Activated CD8-positive, alpha-beta memory T cell treated with anti-CD3 and anti-CD28 coated beads, Interleukin-2, amount 50 U/mL, for 1 hour (primary cell): Measurements from ENCODE around the gene PLD6.
"Not testable (repeated sequence)": the region's sequence is repeated elsewhere in the genome, so short reads cannot be mapped to it uniquely, and the experiment has no call there.

Experiments
- DNase-seq: peaks from one replicate; pipeline ENCODE4 v3.0.0-alpha.2; 2020; ENCODE audit errors: extremely low read depth

The PLD6 gene, protein sequence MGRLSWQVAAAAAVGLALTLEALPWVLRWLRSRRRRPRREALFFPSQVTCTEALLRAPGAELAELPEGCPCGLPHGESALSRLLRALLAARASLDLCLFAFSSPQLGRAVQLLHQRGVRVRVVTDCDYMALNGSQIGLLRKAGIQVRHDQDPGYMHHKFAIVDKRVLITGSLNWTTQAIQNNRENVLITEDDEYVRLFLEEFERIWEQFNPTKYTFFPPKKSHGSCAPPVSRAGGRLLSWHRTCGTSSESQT

DNA sequence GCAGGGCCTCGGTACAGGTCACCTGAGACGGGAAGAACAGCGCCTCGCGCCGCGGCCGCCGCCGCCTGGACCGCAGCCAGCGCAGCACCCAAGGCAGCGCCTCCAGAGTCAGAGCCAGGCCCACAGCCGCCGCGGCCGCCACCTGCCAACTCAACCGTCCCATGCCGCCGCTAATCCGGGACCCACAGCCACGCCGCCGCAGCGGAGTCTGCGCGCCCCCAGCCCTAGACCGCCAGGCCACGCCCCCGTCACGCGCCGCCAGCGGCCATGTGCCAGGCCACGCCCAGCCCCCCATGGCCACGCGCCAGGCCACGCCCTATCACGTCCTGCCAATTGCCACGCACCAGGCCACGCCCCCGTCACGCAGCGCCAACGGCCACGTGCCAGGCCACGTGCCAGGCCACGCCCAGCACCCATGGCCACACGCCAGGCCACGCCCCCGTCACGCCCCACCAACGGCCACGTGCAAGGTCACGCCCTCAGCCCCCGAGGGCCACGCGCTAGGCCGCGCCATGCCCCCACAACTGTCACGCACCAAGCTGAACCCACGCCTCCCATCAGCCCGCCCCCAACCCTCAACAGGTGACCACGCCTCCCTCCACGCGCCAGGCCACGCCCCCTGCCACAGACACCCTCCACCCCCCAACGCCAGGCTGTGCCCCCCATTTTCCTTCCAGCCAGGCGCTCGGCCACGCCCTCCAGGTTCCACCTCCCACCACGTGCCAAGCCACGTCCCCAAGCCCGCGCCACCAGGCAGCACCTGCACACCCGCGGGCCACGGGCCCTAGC lies at the start of gene PLD6:
Gene PLD6 (minus strand): TSS at position 210 of the 789 bp plus-strand sequence. CDS start 47 bp downstream, at position 163.
- peak; percentile 66 for DNase-seq

DNA sequence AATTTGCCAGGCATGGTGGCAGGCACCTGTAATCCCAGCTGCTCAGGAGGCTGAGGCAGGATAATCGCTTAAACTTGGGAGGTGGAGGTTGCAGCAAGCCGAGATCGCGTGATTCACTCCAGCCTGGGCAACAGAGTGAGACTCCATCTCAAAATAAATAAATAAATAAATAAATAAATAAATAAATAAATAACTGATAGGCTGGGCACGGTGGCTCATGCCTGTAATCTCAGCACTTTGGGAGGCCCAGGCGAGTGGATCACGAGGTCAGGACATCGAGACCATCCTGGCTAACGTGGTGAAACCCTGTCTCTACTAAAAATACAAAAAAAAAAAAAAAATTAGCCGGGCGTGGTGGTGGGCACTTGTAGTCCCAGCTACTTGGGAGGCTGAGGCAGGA lies 49.6 kb upstream of the PLD6 start:
- not testable (repeated sequence) for DNase-seq

DNA sequence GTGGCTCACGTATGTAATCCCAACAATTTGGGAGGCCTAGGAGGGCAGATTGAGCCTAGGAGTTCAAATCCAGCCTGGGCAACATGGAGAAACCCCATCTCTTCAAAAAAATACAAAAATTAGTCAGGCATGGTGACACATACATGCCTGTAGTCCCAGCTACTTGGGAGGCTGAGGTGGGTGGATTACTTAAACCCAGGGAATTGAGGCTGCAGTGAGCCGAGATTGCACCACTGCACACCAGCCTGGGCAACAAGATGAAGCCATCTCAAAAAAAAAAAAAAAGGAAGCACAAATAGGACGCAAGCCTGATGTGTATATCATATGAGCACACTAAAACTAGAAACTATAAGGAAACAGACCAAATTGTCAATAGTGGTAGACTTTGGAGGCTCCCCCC lies 47.9 kb upstream of the PLD6 start:
- DNase-seq: no peak

DNA sequence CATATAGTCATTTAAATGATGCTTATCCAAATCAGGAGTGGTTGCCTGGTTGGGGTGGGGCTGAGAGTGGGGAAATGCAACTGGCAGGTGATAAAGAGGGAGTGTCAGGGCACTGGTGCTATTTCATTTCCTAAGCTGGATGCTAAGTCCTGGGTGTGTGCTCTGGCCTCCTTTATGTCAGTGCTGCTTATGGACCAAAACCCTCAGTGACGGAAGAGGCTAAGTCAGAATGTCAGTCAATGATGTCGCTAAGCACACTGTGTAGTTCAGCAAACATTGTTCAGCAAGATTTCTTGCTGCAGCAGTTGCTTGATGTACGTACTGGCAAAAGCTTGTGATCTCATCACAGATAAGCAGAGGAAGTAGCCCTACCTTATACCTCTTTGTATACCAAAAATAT lies 47.3 kb upstream of the PLD6 start:
- no peak for DNase-seq

DNA sequence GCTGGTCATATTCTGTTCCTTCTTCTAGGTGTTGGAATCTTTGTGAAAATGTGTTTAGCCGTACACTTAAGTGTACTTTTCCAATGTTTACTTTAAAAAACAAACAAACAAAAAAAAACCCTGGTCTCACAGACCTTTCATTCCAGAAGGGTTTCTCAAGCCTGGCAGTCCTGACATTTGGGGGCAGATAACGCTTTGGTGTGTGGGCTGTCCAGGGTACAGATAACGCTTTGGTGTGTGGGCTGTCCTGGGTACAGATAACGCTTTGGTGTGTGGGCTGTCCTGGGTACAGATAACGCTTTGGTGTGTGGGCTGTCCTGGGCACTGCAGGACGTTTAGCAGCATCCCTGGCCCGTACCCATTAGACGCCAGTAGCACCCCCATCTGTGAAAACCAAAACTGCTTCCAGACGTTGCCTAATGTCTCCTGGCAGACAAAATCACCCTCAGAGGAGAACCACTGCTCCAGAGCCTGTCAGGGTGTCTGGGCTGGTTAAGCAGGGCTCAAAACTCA lies 46.1 kb upstream of the PLD6 start:
- no peak for DNase-seq

DNA sequence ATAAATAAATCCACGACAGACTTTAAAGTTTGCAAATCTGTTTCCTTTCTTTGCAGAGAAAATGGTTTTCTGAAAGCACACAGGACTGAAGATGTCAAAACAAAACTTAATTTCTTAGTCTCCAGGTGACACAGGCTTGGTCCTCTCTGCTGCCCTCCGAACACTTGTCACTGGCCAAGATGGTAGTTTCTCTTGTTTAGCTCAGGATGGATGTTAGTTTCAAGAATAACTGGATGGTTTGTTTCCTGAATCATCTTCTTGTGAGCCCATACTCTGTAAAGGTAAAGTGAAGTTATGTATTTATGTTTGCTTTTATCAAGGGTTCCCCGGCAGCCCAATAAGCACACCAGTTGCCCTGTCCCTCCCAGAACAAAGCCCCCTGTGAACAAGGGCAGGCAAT lies 40.7 kb upstream of the PLD6 start:
- no peak for DNase-seq

DNA sequence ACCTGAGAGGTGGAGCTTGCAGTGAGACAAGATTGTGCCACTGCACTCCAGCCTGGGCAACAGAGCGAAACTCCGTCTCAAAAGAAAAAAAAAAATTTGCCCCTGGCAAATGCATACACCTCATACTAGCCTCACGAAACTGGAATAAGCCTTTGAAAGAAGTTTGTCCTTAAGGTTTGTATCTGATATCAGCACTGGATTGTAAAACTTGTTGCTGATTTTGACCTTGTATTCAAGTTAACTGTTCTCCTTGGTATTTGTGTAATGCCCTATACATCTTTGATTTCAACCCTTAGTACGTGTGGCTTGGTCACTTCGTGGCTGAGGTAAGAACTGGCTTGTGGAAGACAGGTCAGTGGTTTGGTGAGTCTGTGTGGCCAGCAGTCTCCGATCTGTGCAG lies 37.0 kb upstream of the PLD6 start:
- DNase-seq: no peak

DNA sequence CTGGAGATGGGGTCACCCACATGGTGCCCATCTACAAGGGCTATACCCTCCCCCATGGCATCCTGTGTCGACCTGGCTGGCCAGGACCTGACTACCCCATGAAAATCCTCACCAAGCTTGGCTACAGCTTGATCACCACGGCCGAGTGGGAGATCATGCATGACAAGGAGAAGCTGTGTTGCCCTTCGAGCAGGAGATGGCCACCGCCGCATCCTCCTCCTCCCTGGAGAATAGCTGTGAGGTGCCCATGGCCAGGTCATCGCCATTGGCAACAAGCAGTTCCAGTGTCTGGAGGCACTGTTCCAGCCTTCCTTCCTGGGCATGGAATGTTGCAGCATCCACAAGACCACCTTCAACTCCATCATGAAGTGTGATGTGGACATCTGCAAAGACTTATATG lies 36.1 kb upstream of the PLD6 start:
- no peak for DNase-seq

DNA sequence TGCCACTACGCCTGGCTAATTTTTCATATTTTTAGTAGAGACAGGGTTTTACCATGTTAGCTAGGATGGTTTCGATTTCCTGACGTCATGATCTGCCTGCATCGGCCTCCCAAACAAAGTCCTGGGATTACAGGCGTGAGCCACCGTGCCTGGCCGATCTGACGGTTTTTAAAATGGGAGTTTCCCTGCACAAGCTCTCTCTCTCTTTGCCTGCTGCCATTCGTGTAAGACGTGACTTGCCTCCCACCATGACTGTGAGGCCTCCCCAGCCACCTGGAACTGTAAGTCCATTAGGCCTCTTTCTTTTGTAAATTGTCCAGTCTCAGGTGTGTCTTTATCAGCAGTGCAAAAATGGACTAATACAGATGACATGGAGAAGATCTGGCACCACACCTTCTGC lies 35.5 kb upstream of the PLD6 start:
- no peak for DNase-seq

DNA sequence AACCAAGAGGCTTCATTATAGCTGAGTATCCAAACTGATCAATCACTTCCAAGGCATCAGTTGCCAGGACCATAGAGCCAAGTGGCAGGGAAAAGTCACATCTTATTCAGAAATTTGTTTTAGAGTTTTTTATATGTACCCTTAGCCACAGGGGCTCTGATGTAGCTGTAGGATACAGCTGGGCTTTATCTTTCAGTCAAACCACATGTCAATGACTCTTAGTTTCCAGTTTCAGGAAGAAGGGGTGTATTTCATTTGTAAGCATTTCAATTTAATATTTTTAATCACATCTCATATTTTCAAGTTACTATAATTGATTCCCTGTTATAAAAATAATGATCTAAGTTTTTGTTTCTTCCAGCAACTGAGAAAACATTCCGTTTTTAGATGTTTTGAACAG lies 33.7 kb upstream of the PLD6 start:
- no peak for DNase-seq

DNA sequence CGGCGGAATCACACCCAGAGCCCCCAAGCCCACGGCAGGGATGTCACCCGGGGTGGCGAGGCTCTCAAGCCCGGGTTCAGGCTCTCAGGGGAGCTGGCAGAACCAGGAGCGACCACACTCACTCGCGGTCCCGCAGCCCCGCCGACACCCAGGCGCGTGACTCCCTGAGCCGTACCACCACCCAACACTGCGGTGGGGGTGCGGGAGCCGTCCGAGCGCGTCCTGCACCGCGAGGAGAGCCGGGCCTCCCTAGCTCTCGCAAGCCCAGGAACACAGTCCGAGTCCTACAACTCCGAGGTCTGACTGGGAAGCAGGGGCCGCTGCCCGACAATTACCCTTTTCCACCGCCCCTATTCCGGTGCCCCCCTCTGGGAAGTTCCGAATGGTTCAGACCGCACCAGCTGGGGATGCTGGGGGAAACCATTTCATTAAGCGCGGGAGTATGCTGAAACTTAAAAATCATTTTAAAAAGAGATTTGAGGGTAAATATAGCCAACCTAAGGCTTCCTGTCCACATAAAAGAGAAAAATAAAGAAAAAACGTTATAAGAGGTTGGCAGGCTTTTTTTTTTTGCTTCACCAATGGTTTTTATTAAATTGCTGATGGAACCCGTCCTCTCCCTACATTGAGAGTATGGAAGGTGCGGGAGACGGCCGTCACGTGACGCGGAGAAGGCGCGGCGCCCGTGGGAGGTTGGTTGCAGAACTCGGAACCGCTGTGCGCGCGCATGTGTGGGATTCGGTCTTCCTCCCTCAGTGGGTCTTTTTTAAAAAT lies 31.1 kb upstream of the PLD6 start, which contains the start of gene FLCN:
Gene FLCN (minus strand): TSS at position 143 of the 774 bp plus-strand sequence. CDS start 9,031 bp downstream, outside the sequence.
- DNase-seq: peak; percentile 61

DNA sequence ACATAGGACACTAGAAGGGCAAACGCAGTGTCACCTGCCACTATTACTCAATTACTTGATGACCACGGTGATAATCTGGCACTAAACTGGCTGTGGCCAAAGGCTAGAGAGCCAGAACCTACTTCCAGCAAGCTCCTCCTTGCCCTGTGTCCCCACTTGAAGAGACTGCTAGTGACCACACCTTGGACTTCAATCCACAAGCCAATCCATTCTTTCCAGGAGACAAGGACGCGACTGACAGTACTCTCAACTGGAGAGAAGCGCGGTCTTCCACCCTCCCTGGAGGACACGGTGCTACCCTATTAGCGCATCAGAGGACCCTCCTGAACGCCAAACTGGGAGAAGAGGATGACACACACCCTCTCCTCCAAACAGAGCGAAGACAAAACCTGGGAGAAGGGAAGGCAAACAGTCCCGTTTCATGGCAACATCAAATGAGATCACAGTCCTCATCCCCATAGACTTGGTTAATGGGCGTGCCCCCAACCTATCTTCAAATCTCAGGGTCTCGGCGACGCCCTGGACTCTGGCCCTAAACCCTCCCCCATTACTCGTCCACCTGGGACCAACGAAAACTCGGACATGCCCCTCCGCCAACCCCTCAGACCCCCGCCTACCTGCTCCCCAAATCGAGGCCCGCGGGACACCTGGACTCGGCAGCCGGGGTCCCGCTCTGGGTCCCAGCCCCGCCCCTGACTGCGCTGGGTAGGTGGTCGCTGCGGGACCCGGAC lies 30.3 kb upstream of the PLD6 start:
- DNase-seq: no peak

DNA sequence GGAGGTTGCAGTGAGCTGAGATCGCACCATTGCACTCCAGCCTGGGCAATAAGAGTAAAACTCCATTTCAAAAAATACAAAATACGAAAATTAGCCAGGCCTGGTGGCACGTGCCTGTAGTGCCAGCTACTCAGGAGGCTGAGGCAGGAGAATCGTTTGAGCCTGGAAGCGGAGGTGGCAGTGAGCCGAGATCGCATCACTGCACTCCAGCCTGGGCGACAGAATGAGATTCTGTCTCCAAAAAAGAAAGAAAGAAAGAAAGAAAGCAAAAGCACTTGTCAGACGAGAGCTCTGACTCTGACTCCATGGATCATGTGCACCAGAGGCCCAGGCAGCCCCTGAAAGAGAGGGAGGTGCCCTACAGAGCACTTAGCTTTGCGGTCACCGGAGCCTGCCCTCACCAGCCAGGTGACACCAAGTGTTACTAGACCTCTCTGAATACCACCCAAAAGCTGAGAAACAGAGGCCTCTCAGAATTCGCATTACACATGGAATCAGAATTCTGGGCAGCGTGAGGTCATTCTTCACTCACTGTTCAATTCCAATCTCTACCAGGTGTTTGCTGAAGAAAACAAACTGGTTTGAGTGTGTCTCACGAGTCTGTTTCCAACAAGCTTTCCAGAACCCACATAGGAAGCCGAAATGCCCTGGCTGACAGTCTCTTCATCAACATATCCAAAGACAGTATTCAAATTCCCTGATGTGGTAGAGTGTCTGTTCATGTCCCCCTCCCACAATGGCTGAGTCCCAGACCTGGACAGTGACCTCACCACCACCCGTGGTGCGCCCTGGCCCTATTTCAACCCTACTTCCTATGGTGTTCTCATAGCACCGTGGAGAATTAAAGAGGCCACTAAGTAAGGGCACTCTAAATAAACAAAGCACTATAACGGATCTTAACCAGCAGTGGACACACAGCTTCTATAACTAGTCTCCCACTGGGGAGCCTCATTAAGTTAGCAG lies 29.4 kb upstream of the PLD6 start:
- no peak for DNase-seq

DNA sequence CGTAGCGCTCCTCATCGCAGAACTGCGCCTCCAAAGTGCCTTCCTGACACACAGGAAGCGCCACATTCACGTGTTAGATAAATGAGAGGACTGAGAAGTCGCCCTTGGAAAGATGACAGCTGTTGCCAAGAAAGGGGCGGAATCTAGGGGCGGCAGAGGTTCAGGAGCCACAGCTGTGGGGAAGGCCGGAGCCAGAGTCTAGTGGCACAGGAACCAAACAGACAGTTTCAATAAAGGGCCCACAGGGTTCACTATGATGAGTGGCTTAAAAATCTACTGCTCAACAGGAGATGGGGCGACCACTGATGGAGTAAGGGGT lies 26.1 kb upstream of the PLD6 start:
- DNase-seq: no peak

DNA sequence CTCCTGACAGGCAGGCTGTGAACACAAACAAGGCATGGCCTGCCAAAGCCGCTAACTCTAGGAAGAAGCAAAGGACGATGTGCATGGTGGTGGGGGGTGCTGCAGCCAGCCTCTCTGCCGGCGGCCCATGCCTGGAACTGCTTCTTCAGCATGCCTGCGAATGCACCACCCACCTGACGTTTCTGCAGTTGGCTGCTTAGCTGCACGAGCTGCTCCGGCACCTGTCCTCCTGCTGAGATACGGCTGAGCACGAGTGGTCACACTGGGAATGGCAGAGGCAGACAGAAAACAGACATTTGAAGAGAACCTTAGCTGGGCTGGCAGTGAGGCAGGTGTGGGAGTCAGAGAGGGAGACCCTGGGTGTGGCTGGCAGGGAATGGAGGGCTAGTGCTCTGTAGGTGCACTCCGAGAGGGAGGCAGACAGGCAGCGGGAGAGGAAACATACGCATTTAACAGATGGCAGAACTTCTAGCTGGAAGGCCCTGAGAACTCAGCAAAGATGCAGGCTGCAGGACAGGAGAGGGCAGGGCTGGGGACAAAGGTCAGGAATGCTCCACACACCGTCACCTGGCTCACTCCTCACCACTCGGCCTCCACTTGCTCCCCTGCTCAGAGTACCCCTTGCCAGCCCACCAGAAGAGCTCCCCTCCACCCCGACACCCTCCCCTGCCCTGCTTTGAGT lies 25.6 kb upstream of the PLD6 start:
- no peak for DNase-seq

DNA sequence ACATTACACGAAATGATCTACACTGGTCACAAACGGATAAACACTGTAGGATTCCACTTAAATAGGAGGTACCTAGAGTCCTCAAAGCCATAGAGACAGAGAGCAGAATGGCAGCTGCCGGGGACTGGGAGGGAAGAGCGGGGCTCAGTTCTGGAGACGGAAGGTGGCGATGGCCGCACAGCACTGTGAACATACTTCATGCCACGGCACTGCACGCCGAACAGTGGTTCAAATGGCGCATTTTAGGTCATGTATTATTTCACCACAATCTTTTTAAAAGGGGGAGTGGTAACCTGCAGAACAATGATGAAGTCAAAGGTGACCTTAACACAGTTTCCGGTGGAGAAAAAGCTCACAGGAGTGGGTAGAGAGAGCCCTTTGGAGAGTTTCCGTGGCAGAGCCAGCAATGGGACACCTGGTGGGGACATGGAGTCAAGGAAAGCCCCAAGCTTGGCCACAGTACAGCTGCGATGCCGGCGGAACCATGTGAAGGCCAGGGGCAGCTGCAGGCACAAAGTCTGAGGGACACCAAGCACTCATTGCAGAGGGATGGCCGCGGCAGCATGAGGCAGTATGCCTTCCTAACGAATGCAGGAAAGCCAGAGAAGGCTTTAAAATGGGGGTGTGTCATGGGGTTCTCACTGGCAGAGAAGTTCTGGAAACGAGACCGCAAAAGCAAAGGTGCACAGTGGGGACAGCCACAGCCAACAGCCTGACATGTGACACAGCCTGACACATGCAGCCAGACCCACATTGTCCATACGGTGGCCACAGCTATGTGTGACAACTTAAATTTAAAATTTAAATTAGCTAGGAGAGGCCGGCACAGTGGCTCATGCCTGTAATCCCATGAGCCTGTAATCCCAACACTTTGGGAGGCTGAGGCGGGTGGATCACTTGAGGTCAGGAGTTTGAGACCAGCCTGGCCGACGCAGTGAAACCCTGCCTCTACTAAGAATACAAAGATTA lies 23.6 kb upstream of the PLD6 start:
- DNase-seq: no peak

DNA sequence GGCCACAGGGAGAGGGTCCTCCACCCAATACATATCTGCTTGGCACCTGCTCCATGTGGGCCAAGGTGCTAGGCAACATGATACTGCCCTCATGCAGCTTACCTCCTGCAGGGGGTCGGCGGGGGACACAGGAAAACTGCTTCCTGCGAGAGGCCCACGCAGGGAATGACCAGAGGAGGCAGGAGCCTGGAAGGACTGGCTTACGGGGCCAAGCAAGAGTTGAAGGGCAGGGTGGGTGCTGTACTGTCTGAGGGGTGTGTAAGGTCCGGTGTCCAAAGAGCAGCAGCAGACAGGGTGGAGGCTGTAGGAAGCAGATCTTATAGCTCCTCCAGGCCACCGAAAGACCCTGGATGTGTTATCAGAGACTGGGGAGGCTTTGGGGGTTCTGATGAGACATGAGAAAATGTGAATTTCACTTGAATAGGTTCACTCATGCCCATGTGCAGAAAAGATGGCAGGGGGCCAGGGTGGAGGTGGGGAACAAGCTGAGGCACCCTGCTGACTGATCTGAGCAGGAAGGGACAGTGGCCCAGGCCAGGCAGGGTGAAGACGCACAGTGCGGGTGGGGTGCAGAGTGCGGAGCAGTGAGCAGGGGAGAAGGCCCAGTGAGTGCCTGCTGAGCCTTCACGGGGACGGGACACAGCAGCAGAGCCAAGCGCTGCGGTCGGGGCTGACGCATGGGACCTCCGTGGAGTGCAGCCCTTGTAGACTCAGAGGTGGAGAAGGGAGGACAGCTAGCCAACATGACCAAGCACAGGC lies 22.6 kb upstream of the PLD6 start:
- no peak for DNase-seq
